NCI-H82 (cell line): ENCODE measurements around the gene CCDC169.
"Not testable (repeated sequence)": the region's sequence is repeated elsewhere in the genome, so short reads cannot be mapped to it uniquely, and the experiment has no call there.

Experiments
- DNase-seq: peaks from one replicate; lab custom pipeline; 2025; lab: John Stamatoyannopoulos, UW

CCDC169 gene

DNA sequence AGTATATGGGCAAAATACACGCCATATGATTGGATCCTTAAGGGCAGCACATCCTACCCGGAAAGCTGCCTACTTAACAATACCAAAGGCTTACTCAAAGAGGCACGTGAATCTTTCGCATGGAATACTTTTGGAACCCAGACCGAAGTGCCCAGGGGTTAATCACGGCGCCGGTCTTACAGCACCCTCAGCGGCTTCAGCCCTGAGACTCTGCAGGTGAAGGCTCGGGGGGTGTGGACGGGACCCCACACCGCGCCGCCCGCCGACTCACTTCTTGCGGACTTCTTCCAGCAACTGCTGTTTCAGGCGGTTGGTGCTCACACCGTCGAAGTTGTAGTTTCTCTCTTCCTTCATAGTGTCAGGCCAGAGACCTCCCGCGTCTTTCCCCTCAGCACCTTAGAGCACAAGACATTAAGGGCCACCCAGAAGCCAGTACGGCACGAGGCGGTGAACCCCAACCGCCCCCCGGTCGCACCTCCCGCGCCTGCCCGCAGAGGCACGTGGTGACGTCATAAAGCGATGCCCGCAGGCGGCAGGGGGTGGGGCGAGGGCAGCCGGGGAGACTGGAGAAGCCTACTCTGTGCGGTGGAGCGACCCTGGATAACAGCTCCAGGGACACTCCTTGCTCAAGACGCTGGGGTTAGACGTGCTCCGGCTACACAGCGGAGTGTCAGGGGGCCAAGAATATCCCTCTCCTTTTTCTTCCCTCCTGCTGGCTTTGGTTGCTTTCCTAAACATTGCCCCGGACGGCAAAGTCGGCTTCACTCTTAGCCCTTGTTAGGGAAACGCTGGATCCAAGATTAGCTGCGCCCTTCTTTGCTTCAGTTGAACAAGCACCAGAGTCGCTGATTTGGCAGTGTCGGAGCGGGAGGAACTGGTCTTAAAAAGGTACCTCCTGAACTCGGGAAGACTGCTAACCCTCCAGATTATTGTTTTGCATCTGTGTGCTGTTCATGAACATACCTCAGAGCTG is at the start of gene CCDC169:
Gene CCDC169 (minus strand): TSS at position 449 of the 973 bp plus-strand sequence. CDS start 95 bp downstream, at position 354.
- peak; percentile 40 for DNase-seq

DNA sequence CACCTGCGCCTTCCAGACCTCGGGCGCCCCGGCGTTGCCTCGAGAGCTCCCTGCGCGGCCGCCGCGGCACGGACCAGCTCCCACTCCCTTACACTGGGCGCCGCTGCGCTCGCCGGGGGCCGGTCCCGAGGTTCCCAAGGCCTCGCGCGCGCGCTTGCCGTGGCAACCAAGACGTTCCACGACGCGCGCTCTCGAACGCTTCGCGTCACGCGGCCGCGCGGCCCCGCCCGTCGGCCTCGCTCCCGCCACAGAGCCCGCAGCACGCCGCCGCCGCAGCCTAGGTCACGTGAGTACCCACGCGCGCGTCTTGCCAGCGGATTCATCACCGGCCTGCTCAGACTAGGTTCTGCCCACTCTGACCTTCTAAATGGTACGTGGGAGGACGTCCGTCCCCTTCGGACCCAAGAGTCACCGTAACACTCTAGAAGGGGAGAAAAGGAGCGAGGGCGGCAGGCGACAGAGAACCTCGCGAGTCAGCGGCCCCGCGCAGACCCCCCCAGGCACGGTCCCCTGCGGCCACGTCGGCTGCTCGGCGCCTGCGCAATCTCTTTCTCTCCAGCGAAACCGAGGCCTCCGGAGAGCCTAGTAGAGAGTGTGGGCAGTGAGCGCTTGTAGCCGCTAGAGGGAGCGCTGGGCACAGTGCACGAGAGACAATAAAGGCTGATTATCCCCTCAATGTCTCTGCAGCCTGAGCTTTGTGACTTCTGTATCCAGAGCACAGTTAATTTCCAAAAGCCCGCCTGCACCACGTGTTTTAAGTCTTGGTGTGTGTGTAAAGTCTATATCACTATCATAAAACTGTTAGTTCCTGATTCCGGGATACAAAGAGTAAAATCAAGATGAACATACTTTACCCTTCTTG is 48.8 kb upstream of the CCDC169 start, which contains the start of gene SPART:
Gene SPART (minus strand): TSS at position 173 of the 862 bp plus-strand sequence. CDS start 10,564 bp downstream, outside the sequence.
- DNase-seq: peak; percentile 90

DNA sequence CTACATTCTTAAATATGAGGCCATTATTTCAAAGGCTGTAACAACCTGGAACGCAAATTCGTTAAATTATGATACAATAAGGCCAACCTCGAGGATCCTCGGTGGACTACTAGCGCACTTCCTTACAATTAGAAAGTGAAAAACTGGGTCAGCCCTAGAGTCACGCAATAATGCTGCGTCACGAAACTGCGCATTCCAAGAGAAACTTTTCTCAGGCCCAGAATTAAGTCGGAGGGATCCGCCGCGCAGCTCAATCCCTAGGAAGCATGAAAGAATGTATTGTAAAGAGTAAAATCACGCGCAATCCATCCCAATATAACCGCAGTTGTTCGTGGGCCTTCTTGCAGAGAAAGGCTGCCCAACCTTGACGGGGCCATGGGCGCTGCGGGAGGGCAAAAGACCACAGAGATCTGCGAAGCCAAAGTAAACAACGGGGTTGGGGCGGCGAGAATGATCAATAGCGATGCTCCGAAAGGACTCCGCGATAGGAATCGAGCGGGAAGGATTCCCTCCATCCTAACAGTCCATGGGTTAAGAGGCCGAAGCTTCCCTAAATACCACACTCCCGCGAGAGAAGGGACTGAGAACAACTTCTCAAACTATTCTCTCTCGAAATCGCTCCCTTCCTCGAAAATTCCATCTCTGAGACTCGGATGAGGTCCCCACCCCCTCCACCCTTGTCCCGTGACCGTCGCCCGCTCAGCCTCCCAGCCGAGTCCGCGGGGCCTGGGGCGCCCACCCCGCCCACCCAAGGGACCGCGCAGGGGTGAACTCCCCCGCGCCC is 48.0 kb upstream of the CCDC169 start:
- peak; percentile 42 for DNase-seq

GRCh38 chr13:36344886-36345437 is 47.3 kb upstream of the CCDC169 start:
- peak; percentile 10 for DNase-seq

DNA sequence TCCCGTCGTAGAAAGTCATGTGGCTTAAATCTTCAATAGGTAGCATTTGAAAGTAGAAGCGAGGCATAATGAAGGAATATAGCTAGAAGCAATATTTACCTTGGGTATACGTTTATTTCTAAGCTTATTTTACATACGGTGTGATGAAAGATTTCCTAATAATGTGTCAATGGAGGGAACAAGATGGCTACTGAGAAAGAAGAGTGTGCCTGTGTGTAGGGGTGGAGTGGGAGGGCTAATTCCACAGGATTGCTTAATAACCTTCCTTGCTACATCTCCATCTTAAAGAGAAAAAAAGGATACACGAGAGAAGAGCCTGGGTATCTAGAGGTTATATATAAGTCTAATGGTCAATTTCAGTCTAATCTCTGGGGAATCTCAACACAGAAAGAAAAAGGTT is 46.6 kb upstream of the CCDC169 start:
- no peak for DNase-seq

GRCh38 chr13:36343766-36344165 is 46.2 kb upstream of the CCDC169 start:
- no peak for DNase-seq

- DNase-seq: no peak
Measured at GRCh38 chr13:36342715-36343114, 45.1 kb upstream of the CCDC169 start.

DNA sequence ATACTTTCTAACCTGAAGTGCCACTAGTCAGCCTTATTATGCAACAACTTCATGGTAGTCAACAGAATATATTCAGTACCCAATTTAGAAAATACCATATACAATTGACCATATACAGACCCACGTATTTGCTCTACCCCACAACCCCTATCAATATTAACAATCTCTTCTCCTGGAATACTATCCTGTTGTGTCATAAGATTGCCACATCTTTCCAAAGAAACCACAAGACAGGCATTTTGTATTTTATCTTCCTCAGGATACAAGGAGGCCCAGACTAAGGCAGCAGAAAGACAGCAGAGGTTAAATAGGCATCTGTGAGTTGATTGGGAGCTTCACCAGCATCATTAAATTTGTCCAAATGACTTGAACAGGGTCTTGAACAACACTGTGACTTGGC is 44.1 kb upstream of the CCDC169 start:
- DNase-seq: no peak

- DNase-seq: no peak
Measured at GRCh38 chr13:36339600-36340155, 42.1 kb upstream of the CCDC169 start.

GRCh38 chr13:36337938-36338641 is 40.5 kb upstream of the CCDC169 start:
- no peak for DNase-seq

DNA sequence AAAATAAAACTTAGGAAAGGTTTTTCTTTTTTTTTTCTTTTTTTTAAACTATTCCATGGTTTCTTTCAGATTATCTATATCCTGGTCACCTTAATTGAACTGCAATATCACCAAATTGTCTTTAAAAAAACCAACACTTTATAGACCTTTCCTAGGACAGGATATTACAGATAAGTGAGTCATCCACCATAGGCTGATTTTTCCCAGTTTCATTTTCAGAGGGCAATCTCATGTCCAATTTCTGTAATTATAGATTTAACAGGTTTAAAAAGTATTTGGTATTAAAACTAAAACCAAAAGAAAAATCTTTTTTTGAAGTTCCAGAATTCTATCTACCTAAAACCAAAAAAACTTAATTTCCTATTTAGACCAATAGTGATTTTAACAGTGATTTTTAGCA is 35.4 kb upstream of the CCDC169 start:
- no peak for DNase-seq

DNA sequence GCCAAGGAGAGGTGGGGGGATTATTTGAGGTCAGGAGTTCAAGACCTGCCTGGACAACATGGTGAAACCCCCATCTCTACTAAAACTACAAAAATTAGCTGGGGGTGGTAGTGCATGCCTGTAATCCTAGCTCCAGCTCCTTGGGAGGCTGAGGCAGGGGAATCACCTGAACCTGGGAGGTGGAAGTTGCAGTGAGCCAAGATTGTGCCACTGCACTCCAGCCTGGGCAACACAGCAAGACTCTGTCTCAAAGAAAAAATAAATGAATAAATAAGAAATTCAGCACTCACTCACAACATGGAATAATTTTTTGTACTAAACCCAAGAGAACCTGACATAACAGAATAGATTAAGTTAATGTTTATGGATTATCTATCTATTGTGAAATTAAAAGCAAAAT is 34.6 kb upstream of the CCDC169 start:
- not testable (repeated sequence) for DNase-seq

- DNase-seq: no peak
Measured at GRCh38 chr13:36331280-36331679, 33.7 kb upstream of the CCDC169 start.

GRCh38 chr13:36329361-36329760 is 31.7 kb upstream of the CCDC169 start:
- no peak for DNase-seq

DNA sequence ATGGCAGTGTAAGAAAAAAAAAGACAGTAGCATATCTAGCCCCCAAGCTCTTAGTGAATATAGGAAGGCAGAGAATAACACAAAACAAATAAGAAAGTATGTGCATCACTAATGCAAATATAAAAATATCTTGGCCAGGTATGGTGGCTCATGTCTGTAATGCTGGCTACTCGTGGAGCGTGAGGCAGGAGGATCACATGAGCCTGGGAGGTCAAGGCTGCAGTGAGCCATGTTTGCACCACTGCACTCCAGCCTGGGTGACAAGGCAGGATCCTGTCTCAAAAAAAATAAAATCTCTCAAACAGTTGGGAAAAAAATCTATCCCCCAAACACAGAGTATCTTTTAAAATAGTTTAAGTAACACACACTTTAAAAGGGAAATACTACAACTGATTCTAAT is 31.2 kb upstream of the CCDC169 start:
- DNase-seq: no peak

- no peak for DNase-seq
Measured at GRCh38 chr13:36325912-36326311, 28.3 kb upstream of the CCDC169 start.

DNA sequence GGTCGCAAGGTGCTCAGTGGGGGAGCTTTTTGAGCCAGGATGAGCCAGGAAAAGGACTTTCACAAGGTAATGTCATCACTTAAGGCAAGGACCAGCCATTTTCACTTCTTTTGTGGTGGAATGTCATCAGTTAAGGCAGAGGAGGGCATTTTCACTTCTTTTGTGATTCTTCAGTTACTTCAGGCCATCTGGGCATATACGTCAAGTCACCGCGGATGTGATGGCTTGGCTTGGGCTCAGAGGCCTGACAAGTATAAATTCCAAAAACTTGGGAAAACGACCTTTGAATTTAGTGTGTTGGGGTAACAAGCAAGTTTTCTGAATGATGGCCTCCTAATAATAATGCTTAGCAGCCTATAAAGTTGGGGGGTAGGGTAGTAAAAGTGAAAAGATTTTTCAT is 27.3 kb upstream of the CCDC169 start:
- DNase-seq: not testable (repeated sequence)

DNA sequence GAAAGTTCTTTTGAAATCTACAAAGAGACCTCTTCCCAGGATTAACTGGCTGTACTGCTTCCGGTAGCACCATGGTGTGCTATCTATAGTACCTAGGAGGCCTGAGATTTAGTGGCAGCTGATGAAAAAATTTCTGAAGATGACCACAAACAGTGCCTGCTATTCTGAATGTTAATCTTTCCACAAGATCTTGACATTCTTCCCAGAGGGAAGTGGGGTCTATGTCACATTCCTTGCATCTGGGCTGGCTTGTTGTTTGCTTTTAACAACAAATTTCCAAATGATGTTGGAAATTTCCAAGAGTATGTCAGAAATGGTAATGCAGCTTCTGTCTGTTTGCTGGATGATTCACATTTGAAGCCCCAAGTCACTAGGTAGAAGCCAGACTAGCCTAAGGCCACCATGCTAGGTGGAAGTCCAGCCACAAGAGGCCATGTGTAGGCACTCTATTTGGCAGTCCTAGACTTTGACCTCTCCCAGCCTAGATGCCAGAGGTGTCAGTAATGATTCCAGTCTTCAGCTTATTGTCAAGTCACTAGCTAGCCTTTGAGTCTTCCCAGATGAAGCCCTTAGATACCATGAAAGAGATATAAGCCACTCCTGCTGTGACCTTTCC is 26.4 kb upstream of the CCDC169 start:
- DNase-seq: no peak

GRCh38 chr13:36323408-36323807 is 25.8 kb upstream of the CCDC169 start:
- no peak for DNase-seq

- not testable (repeated sequence) for DNase-seq
Measured at GRCh38 chr13:36319793-36320192, 22.2 kb upstream of the CCDC169 start.
